GM18526 (cell line): Measurements from ENCODE around the gene NAP1L5.

Source experiments
- POLR2A ChIP-seq: IDR thresholded peaks from 3 replicates; pipeline ENCODE4 v1.6.1; 2011; ENCODE audit not compliant: insufficient read length; ENCODE audit errors: extremely low read depth

NAP1L5 gene

GRCh38 chr4:88698519-88698918 lies 890 bp upstream of the NAP1L5 start:
- TF ChIP-seq POLR2A = no peak

- no peak for TF ChIP-seq POLR2A
Measured at GRCh38 chr4:88697141-88697540, 488 bp downstream of the NAP1L5 start.

GRCh38 chr4:88696630-88697029 lies 999 bp downstream of the NAP1L5 start:
- no peak for TF ChIP-seq POLR2A

GRCh38 chr4:88693792-88694191 lies 3.8 kb downstream of the NAP1L5 start:
- no peak for TF ChIP-seq POLR2A

- TF ChIP-seq POLR2A = no peak
Measured at GRCh38 chr4:88690355-88690754, 7.3 kb downstream of the NAP1L5 start.

- TF ChIP-seq POLR2A = no peak
Measured at GRCh38 chr4:88681209-88681608, 16.4 kb downstream of the NAP1L5 start.

GRCh38 chr4:88675543-88675942 lies 22.1 kb downstream of the NAP1L5 start:
- no peak for TF ChIP-seq POLR2A

- no peak for TF ChIP-seq POLR2A
Measured at GRCh38 chr4:88674979-88675378, 22.6 kb downstream of the NAP1L5 start.

- TF ChIP-seq POLR2A = no peak
Measured at GRCh38 chr4:88674565-88674964, 23.1 kb downstream of the NAP1L5 start.

- no peak for TF ChIP-seq POLR2A
Measured at GRCh38 chr4:88673886-88674285, 23.7 kb downstream of the NAP1L5 start.

- no peak for TF ChIP-seq POLR2A
Measured at GRCh38 chr4:88672987-88673386, 24.6 kb downstream of the NAP1L5 start.

GRCh38 chr4:88661739-88662138 lies 35.9 kb downstream of the NAP1L5 start:
- no peak for TF ChIP-seq POLR2A

- TF ChIP-seq POLR2A = no peak
Measured at GRCh38 chr4:88660446-88661294, 37.0 kb downstream of the NAP1L5 start.

GRCh38 chr4:88659890-88660208 lies 37.8 kb downstream of the NAP1L5 start:
- no peak for TF ChIP-seq POLR2A

GRCh38 chr4:88659055-88659889 lies 38.4 kb downstream of the NAP1L5 start:
- no peak for TF ChIP-seq POLR2A

- TF ChIP-seq POLR2A = no peak
Measured at GRCh38 chr4:88655226-88655625, 42.4 kb downstream of the NAP1L5 start.

GRCh38 chr4:88653371-88653946 lies 44.2 kb downstream of the NAP1L5 start:
- no peak for TF ChIP-seq POLR2A

GRCh38 chr4:88649716-88650115 lies 47.9 kb downstream of the NAP1L5 start:
- no peak for TF ChIP-seq POLR2A
